ENCODE measurements around the gene VTI1A.

Gene VTI1A

DNA sequence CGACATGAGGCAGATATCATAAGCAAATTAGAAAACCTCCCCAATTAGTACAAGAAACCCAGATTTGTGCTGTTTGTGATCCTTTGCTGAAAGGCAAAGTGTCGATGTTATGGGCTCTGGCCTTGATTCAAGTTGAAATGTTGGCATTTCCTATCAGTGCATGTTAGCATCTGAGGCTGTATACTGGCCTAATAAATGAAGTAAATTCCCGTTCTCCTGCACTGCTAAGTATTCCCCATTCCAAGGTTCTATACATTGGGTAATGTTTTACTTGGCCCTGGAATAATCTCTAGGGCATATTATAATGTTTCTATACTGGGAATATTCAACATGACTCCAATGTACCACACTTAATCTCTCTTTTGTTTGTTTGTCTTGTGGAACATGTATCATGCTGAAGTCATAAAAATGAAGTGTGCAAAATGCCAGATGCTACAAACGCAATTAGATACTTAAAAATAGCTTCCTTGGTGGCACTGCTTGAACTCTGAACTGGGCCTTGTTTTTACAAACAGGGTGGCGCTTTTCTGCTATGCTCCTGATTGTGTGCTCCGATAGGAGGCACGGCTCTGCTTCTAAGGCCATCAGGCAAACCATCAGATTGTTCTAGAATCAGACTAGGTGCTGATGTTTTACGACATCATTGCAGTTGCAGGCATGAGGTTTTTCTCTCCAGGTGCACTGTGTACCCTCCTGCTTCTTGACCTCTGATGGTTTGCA lies 346.3 kb downstream of the VTI1A start:
- peak; percentile 16 for DNase-seq

DNA sequence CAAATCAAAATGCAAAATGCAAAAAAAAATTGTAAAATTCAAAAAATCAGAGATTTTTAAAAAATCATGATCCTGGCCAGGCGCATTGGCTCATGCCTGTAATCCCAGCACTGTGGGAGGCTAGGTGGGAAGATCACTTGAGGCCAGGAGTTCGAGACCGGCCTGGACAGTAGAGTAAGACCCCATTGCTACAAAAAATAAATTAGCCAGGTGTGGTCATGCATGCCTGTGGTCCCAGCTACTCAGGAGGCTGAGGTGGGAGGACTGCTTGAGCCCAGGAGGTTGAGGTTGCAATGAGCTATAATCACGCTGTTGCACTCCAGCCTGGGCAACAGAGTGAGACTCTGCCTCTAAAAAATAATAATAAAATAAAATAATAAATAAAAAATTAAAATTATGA lies 347.2 kb downstream of the VTI1A start:
- DNase-seq: no peak

DNA sequence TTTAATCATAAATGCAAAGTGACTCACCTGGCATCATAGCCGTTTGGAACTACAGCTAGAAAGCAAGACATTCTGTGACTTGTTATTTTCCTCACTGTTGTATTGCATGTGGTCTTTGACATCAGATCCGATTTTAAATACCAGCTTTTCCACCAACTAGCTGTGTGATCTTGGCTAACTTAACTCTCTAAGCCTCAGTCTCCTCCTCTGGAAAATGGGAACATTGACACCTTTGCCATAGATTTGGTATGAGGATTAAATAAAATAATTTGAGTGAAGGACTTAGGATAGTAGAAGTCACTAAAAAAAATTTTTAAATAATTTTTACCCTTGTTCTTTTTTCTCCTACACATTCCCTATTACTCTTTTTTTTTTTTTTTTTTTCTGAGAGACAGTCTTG lies 348.1 kb downstream of the VTI1A start:
- DNase-seq: no peak

DNA sequence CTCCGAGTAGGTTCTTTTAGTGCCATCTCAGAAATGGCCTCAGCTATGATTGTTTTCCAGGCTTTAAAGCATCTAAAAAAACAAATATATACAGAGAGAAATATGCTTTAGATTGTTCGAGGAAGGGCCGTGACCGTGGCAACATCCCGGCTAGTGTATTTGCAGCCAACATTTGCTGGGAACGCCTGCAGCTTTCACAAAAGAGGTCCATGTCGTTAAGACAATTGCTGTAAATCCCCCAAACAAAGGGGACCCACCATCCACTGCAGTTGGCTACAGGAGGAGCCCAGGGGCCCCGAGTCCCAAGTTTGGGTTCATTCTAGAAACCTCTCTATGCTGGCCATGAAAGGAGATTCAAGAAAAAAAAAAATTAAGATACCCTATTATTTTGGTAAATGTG lies 350.2 kb downstream of the VTI1A start:
- DNase-seq: no peak

DNA sequence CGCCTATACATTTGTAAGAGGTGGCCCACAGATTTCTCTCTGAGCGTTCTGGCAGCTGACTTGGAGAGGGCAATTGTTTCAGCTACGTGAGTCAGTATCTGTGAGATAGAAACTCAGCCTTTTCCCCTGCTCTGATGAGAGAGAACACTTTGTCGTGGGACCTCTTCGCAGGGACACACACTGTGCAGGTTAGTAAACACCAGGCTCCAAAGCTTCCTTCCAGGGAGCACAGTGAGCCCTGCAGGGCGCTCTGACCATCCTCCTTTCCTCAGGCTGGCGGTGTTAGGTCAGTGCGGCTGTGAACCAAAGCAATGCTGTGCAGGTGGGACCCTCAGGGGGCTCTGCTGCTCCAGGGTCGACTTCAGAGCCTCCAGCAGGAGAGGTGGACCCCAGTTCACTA lies 350.8 kb downstream of the VTI1A start:
- no peak for DNase-seq

DNA sequence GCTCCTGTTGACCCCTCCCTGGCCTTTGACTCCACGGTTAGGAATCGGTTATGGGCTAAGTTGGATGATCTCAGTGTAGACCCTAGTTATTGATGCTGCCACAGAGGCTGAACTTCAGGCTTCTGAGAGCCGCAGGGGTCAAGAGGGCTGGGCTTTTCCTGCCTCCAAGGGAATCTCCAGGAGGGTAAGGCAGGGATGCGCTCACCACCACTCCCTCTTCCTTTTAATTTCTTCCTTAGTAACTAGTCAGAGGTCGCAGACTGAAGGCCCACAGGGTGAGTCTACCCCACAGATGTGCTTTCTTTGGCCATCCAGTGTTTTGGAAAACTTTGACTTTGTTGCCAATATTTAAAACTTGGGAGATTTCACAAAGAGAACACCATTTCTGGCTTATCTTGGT lies 352.0 kb downstream of the VTI1A start:
- DNase-seq: no peak

DNA sequence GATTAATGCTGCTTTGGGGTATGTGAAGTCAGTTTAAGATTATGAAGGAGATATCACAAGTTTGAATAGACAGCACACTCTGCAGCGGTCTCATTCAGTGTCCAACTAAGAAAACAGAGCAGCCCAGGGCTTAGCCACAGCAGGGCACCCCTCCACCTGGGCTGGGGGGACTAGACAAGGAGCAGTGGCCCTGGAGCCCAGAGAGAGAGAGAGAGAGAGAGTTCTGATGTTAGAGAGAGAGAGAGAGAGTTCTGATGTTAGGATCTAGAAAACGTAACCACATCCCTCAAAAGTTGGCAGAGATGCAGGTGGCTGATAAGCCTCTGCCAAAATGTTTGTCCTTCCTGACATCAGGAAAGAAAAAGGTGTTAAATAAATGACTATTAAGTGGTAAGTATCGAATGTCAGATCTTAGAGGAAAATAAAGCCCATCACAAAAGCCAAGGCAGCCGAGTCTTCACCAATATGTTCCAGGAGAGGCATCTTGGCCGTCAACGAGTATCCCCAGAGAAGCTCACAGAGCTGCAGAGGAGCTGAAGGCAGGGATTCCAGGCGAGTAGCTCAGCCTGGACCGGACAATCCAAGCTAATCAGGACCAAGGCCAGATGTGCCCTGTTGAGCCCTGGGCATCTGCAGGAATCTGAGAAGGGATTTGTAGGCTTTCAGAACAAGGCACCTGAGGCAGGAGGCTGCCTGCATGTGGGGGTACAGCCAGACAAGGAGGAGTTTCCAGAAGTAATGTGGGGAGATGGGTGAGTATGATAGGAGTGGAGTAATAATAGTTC lies 352.9 kb downstream of the VTI1A start:
- DNase-seq: no peak

DNA sequence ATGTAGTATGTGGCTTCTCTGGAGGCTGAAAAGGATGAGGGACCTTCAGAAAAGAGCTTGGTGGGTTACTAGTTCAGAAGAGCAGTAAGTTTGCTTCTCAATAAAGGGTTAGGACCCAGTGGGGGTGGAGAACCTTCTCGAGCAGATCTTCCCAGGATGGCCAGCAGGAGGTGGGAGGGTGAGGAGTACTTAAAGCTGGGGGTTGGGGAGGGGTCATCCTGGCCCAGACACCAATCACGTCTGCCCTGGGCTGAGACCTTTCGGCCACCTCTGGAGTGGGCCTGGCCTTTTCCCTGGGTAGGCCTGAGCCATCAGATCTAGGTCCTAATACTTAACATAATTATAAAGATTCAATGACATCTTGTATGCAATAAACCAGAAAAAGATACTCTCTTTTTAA lies 354.0 kb downstream of the VTI1A start:
- DNase-seq: no peak

DNA sequence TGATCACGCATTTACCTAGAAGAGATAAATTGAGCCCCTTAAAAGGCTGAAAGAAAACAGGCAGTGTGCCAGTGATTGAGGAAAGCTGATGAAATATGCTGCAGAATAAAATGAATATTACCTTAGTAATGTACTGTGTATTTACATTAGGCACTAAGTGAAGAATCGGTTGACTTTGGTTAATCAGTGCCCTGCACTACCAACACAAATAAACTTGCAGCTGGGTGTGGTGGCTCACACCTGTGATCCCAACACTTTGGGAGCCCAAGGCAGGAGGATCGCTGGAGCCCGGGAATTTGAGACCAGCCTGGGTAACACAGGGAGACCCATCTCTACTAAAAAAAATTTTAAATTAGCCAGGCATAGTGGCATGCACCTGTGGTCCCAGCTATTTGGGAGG lies 354.7 kb downstream of the VTI1A start:
- no peak for DNase-seq

DNA sequence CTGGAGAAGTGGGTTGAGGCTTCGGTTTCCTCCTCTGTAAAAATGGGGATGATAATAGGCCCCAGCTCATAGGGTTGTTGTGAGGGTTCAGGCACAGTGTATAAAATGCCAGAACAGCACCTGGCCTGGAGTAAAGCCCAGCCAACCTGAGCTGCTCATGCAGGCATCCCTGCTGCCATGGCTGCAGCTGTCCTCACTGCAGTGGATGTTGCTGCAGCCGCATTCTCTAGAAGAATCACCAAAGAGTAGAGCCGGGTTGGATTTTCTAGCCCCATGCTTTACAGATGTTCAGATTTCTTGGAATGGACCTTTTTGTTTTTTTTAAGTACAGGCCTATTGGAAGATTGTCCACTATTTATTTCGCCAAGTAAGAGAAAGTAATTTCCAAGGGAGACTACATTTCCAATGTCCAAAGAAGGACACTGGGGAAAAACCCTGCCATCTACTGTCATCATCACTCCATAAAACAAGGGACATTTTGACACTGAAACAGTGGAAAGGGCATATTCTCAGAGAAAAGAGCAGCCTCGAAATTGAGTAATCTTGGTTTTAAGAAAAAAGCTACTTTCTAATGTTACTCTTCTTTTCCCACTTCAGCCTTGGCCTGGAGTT lies 355.5 kb downstream of the VTI1A start:
- DNase-seq: no peak

DNA sequence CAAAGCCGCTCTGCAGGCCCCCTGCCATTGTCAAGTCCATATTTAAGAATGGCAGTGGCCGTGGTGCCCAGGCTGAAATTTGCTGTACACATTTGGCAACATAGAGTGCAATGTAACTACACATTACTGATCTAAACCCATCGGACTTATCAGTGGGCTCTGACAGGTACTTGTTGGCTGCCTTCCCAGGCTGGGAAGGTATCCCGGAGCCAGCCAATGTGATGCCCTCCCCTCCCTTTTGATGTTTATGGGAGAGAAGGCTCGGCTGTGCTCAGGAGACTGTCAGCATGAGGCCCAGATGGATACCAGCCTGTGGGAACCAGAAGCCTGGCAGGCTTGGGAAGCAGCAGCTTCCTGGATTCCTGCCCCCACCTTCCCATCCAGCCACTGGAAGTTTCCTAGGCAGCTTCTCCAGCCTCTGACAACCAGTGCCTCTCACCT lies 357.0 kb downstream of the VTI1A start:
- no peak for DNase-seq

DNA sequence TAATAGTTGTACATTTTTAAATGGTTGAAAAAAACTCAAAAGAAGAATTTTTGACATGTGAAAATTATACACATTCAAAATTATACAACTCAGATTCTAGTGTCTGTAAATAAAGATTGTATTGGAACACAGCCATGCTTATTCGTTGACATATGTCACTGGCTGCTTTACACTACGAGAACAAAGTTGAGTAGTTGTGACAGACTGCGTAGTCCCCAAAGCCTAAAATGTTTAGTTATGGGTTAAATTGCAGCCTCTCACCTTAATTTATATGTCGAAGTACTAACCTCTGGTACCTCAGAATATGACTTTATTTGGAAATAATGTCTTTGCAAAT lies 358.2 kb downstream of the VTI1A start:
- no peak for DNase-seq

DNA sequence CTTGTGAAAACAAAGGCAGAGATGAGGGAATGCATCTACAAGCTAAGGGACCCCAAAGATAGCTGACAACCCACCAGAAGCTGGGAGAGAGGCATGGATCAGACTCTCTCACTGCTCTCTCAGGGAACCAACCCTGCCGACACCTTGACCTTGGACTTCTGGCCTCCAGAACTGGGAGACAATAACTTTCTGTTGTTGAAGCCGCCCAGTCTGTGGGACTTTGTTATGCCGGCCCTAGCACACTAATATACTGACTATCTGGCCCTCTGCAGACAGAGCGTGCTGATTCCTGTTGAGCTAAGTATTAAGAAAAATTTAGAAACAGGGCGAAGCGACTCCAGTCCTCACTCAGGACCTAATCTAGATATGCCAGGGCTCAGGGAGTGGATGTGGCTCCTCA lies 358.7 kb downstream of the VTI1A start:
- DNase-seq: no peak

DNA sequence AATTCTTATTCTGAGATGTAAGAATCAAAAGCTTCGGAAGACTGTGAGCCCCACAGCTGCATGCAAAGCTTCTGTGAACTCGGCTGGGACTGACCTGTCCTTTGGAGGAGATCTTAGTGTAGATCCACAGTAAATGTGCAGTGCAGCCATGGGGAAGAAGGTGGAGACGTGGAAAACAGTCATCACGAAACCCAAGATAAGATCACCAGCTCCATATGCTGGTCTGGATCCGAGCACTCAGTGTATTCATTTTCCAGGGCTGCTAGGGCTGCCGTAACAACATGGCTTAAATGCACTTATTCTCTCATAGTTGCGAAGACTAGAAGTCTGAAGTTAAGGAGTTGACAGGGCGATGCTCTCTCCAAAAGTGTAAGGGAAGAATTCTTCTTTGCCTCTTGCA lies 360.0 kb downstream of the VTI1A start:
- DNase-seq: no peak

DNA sequence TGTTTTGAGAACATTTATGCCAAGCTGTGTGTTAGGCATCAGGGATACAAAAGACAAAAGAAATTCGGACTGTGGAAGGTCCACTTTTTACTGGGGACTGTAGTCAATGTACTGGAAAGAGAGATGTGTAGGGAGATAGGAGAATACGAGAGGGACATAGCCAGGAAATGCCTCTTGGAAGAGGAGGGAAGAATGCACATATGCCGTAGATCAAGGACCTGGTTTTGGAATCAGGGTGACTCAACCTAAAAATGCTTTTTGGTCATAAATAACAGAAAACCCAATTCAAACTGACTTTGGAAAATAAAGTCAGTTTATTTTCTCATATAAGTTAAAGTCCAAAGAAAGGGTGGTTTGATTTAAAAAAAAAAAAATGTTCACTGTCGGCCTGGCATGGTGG lies 362.7 kb downstream of the VTI1A start:
- DNase-seq: peak; percentile 42

DNA sequence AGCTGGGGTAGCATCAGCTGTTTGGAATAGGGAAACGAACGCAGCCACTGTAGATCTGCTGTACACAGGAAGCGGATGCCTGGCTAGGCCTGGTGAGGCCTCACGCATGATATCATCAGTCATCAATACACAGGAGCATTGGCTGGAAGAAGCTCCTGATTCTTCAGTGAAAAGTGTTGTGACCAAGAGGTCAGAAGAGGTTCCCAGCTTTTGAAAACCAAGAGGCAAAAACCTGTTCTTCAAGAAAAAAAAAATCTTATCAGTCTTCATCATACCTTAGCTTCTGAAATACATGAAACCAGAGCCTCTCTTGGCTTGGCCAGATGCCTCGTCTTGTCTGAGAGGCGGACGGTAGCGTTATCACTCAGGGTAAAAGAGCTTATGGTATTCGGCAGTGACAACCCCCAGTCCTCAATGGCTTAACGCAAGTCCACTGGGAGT lies 363.7 kb downstream of the VTI1A start:
- no peak for DNase-seq

DNA sequence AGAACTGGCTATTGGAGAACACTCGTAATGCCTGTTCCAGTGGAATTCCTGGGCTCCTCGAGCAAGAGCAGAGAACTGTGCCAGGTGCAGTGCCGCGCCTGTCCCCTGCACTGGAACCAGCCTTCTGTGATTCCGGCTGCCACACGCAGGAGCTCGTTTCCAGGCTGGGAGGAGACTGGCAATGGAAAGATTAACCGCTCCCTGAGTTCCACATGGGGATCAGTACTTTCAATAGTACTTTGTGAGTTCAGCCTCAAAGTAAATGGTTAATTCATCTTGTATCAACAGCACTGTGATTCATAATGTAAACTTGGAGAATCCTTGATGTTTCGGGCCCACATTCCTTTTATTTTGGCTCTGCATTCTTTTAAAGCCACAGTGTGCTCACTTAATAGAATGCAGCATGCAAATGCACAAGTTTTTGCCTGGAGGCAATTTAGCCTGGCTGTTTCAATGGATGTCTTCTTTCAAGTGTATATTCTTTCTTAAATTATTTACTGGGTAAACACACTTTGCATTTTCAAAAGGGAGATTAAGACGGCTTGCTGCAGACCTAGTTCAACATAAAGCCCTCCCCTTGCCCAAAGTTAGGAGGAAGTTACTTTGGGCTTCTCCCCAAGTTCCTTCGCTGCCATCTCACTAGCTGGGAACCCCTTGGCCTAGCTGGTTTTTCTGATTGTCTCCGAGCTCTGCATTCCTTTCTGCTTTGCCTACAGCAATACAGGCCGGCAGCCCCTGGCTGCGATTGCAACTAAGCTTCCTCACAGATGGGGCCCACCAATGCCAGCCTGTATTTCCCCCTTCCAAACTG lies 364.9 kb downstream of the VTI1A start:
- peak; percentile 98 for DNase-seq

DNA sequence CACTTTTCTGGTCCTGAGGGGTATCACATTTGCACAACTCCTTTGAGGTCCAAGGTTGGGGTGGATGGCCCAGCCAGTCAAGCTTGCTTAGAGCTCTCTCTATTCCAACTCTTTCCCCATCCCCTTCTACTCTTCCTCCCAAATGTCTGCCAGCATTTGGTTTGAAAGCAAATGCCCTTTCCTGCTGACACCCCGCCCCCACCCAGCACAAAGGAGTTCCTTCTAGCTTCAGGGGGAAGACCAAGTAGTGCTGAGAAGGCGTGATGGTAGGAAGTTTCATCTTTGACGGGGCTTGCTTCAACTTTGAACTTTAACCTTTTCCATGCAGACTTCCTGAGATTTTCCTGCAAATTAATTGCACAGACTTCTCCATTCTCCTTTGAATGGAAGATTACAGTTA lies 365.6 kb downstream of the VTI1A start:
- no peak for DNase-seq

DNA sequence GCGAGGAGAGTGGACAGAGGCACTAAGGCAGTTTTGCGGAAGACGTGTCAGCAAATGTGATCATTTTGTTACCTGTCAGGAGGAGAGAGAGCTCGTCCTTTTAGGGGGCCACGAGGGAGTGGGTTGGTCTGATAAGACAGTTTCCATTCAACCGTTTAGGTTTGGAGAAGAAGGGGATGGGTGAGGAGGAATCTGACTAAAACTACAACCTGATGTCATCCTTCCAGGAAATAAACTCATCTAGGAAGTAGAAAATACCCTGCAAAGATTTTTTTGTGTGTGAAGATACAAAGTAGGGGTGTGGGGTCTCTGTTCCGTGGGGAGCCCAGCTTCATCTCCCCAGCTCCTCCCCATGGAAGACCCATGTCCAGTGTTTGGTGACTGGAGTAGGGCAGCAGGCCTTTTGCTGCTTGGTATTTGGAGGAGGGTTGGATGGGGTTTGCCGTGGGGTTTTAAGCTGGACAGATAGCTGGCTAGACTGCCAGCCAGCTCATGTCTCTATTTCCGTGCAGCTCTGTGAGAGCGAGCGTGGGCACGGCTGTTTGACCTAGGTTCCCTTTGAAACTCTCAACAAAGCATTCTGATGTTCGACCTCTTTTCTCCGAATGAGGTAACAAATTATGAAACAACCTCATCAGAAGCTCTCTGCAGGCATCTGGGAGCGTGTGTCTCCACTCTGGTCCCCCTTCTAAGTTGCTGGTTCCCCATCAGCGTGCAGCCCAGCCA lies 367.0 kb downstream of the VTI1A start:
- DNase-seq: no peak

DNA sequence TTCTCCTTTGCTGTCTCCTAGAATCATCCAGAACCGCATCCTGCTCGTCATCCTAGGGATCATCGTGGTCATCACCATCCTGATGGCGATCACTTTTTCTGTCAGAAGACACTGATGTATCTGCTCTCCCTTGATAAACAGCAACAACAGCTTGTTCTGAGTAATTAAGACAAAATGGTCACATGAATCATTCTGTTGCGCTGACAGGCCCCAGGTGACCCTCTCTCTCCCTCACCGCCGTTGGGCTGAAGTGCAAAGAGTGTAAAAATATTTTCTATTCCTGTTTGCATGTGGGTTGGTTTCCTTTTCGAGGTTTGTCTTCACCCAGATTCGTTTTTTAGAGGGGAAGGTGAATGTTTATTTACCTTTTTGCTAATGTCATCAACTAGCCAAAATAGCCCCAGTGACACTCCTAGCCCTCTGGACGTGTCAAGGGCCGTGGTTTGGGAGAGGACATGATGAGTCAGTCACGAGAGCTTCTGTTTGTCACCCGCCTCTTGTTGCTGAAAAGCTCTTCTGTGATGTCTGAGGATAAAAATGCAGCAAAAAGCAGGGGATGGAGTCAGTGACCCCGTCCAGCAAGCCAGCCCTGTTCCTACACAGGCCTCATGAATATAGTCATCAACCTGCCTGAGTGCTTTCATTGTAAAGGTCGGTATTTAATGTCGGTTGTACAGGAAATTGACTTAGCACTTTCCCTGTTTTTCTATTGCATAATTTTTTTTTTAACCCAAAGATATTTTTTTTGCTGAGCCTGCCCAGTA lies 368.4 kb downstream of the VTI1A start:
- peak; percentile 88 for DNase-seq

DNA sequence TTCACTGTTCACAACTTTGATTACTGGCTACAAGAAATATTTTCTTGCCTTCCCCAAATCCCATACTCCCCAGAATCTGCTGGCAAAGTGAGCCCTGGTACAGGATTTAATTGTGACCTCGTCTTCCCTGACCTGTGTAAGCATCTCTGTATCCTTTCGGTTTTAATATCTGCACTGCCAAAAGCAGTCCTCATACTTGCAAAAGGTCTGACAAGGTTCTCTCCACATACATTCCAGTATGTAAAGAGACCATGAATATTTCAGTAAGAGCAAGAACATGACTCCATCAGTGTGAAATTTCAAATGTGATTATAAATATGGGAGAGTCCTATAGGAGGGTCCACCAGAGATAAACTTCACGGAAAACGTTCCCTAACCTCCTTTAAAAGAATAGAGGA lies 369.0 kb downstream of the VTI1A start:
- DNase-seq: no peak

DNA sequence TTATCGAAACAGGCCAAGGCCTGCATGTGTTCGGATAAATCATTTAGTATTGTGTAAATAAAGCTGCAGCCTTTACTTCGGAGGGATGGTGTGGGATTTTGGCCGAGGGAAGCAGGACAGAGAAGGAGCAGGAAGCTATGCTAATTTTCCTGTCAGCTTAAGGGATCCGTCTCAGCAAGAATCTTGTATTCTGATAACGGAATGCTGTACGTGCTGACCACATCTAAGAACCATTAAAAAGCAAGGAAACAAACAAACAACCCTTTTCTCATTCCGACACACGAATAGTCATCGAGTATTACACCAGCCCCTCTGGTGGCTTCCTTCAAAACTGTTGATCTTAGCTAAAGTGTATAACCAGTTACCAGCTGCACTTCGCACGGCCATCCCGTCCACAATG lies 369.9 kb downstream of the VTI1A start:
- DNase-seq: no peak

Data from EL (cell line).